ENCODE results near the gene AP3M1. TPM values are rescaled to one million over a fixed set of nuclear protein-coding genes. Genes with fewer than 3 reads are reported as not detected.

The AP3M1 gene
- total RNA-seq, 1 experiment from 2014 or later = 37.4 TPM

DNA sequence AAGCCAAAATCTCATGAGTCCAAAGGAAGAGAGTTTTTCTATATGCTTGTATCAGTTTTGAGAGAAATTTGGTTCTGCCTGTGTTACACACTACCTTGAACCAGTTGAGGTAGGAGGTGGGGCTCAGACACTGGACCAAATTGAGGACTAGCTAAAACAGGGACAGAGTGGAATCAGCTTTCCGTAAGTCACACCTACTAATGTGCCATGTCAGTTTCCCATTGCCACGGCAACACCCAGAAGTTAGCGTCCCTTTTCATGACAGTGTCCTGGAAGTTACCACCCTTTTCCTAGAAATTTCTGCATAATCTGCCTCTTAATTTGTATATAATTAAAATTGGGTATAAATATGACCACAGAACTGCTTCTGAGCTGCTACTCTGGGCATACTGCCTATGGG lies 9.4 kb upstream of the AP3M1 start:
- H2AK5ac ChIP-seq (ENCODE audit: insufficient read length, low read length) = no peak overlapping the region
- DNase-seq = no peak
- H3K23ac ChIP-seq (ENCODE audit: insufficient read length, low read depth, low read length) = no peak overlapping the region
- H3K4me1 ChIP-seq (ENCODE audit: insufficient read depth, low read length) = 0 out of 2 replicates have a peak, but pooled peaks cover 2% of the 10 kb centered on the region
- no peak overlapping the region for H3K27ac ChIP-seq (ENCODE audit: insufficient read length, low read depth, low read length)
- H3T11ph ChIP-seq (ENCODE audit: low read length) = no peak overlapping the region
- no peak overlapping the region for H3K9ac ChIP-seq (ENCODE audit: extremely low read depth, insufficient read length, low read length)
- H3K79me2 ChIP-seq (ENCODE audit: insufficient read depth, low read length) = peaks cover 6% of the 10 kb centered on the region; the same call in 1 of the 2 replicates
- no peaks in the 10 kb centered on the region for H3K27me3 Mint-ChIP-seq (ENCODE audit: low read depth)
- H4K91ac ChIP-seq (ENCODE audit: insufficient read length, low read depth, low read length) = no peak overlapping the region
- peaks cover 0 to 7% (median 3%) of the 10 kb centered on the region in 3 experiments; a peak in 2 of 7 replicates for H3K36me3 Mint-ChIP-seq (ENCODE audit: insufficient read depth in 1 of 3, low read depth in 3 of 3)
- H3K27me3 ChIP-seq (ENCODE audit: insufficient read depth, low read length) = no peaks in the 10 kb centered on the region
- TF ChIP-seq, protein P1, sequence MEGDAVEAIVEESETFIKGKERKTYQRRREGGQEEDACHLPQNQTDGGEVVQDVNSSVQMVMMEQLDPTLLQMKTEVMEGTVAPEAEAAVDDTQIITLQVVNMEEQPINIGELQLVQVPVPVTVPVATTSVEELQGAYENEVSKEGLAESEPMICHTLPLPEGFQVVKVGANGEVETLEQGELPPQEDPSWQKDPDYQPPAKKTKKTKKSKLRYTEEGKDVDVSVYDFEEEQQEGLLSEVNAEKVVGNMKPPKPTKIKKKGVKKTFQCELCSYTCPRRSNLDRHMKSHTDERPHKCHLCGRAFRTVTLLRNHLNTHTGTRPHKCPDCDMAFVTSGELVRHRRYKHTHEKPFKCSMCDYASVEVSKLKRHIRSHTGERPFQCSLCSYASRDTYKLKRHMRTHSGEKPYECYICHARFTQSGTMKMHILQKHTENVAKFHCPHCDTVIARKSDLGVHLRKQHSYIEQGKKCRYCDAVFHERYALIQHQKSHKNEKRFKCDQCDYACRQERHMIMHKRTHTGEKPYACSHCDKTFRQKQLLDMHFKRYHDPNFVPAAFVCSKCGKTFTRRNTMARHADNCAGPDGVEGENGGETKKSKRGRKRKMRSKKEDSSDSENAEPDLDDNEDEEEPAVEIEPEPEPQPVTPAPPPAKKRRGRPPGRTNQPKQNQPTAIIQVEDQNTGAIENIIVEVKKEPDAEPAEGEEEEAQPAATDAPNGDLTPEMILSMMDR (conservative IDR thresholded peaks at IDR 0.05) = no peak
- H3K18ac ChIP-seq (ENCODE audit: insufficient read length, low read depth, low read length) = no peak overlapping the region
- no peaks in the 10 kb centered on the region for H3K9me3 ChIP-seq (ENCODE audit: control insufficient read depth, low read depth, low read length)
- H4K5ac ChIP-seq (ENCODE audit: insufficient read length, low read depth, low read length) = no peak overlapping the region
- no peak overlapping the region for H2BK15ac ChIP-seq (ENCODE audit: low read depth, low read length)
- H2BK120ac ChIP-seq (ENCODE audit: low read depth, low read length, poor library complexity, severe bottlenecking) = no peak overlapping the region
- no peaks in the 10 kb centered on the region for H3K23me2 ChIP-seq (ENCODE audit: insufficient read length, low read depth, low read length, poor library complexity, severe bottlenecking)
- no peaks in the 10 kb centered on the region for H4K20me1 ChIP-seq (ENCODE audit: control insufficient read depth, insufficient read depth, insufficient read length)
- H2BK5ac ChIP-seq (ENCODE audit: insufficient read length, low read length) = no peak overlapping the region
- H3K79me1 ChIP-seq (ENCODE audit: insufficient read depth, low read depth, low read length, poor library complexity, severe bottlenecking) = peaks cover 8% of the 10 kb centered on the region
- no peaks in the 10 kb centered on the region for H3K9me3 Mint-ChIP-seq
- H3K4me2 ChIP-seq (ENCODE audit: insufficient read depth, insufficient read length, low read length) = no peak overlapping the region
- no peak overlapping the region for H2AFZ ChIP-seq (ENCODE audit: low read length)
- peaks cover 11 to 14% of the 10 kb centered on the region in 2 experiments for H3K4me1 Mint-ChIP-seq
- no peak overlapping the region for H2BK12ac ChIP-seq (ENCODE audit: insufficient read length, low read depth, low read length)
- no peak overlapping the region for H3K14ac ChIP-seq (ENCODE audit: insufficient read depth, low read length)
- H3K4me3 Mint-ChIP-seq = no peak overlapping the region
- H4K8ac ChIP-seq (replicated peaks; ENCODE audit: insufficient read length, low read depth, low read length) = no peak overlapping the region
- H2BK20ac ChIP-seq (ENCODE audit: low read depth, low read length, poor library complexity, severe bottlenecking) = no peak overlapping the region
- H3K4ac ChIP-seq (ENCODE audit: low read depth, low read length) = no peak overlapping the region
- WGBS (ENCODE audit: extremely low coverage, insufficient read length, low lambda C conversion rate) = no CpG with 5 or more reads among the region's 3 CpGs
- no peak overlapping the region for H3K56ac ChIP-seq (ENCODE audit: insufficient read length, low read depth, low read length)
- H3K27ac Mint-ChIP-seq = peak overlapping the region in 2 of 3 experiments; percentile 2 to 47; a peak in 2 of 7 replicates

All from H9 (cell line).